Left ventricle myocardium inferior (tissue), 1 donor: Measurements from ENCODE around the gene ERC1. TPM values are rescaled to one million over a fixed set of nuclear protein-coding genes. Genes with fewer than 3 reads are reported as not detected.

Source experiments
- DNase-seq: peaks from one replicate; pipeline ENCODE4 v3.0.0-alpha.2; 2020
- H3K27ac ChIP-seq: fragments of 200-600 bp; replicated peaks from 2 replicates; pipeline ENCODE4 v1.8.0; 2021
- H3K27me3 ChIP-seq: fragments of 200-600 bp; 2 replicates; pipeline ENCODE4 v1.8.0; 2021; ENCODE audit warnings: low read depth
- H3K36me3 ChIP-seq: fragments of 200-600 bp; 2 replicates; pipeline ENCODE4 v1.8.0; 2021
- H3K4me1 ChIP-seq: fragments of 200-600 bp; 2 replicates; pipeline ENCODE4 v1.8.0; 2021
- H3K4me3 ChIP-seq: fragments of 200-600 bp; 2 replicates; pipeline ENCODE4 v1.8.0; 2021; ENCODE audit warnings: mild to moderate bottlenecking, moderate library complexity
- H3K9me3 ChIP-seq: fragments of 200-600 bp; replicated peaks from 2 replicates; pipeline ENCODE4 v1.8.0; 2021
- intact Hi-C: fragments of 100-400 bp; cut with micrococcal nuclease; formaldehyde crosslinking; loops from one replicate; pipeline ENCODE4 v1.11.0; 2022
- total RNA-seq: library from RNA; stranded (reverse); fragmentation: NEBNext Ultra II Directional; extraction: Animal tissue kit (Norgen Biotek cat#: 25700); gene quantifications from one replicate; pipeline ENCODE4 v1.2.1, GENCODE V29; 2021
- TF ChIP-seq, protein P1 (sequence below): fragments of 200-600 bp; IDR thresholded peaks from 2 replicates; pipeline ENCODE4 v1.8.0; 2021; ENCODE audit warnings: antibody characterized with exemption, mild to moderate bottlenecking, borderline replicate concordance
- donor health status: DM: no; HTN: yes; CAD: no; lungs with severe emphysema.

Gene ERC1
- total RNA-seq, 1 donor from 2014 or later, result 50.8 TPM

DNA sequence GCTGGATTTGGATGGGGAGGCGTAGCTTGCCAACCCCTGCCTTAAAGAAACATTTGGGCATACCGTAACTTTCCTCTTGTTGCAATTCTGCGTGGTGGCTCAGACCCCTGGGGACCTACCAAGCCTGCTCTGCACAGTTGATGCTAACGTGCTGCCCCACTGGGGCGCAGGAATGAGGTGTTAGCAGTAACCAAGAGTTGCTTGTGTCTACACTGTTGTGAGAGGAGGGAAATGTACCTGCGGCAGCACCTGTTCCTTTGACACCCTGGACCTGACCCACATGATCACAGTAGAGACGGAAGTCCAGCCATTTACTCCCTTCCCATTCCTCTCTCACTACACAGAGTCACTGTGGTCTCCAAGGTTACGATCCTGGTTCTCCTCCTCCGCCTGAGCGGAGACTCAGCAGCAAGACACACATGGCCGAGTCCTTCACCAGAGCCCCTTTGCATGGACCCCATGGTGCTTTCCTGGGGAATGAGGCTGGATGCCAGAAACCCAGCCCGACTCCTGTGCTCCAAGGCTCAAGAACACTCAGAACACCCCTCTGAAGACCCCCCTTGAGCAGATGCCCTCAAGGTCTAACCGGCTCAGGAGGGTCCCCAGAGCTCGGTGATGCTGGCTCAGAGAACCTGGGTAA is 518.5 kb downstream of the ERC1 start:
- Histone ChIP-seq H3K4me3 (no peak overlapping the region), H3K36me3 (no peaks in the 10 kb centered on the region), H3K27me3 (no peaks in the 10 kb centered on the region), H3K9me3 (peaks cover under 1% of the 10 kb centered on the region), H3K4me1 (no peaks in the 10 kb centered on the region), H3K27ac (no peak overlapping the region)
- intact Hi-C loops, result no loop called here
- TF ChIP-seq, protein P1, sequence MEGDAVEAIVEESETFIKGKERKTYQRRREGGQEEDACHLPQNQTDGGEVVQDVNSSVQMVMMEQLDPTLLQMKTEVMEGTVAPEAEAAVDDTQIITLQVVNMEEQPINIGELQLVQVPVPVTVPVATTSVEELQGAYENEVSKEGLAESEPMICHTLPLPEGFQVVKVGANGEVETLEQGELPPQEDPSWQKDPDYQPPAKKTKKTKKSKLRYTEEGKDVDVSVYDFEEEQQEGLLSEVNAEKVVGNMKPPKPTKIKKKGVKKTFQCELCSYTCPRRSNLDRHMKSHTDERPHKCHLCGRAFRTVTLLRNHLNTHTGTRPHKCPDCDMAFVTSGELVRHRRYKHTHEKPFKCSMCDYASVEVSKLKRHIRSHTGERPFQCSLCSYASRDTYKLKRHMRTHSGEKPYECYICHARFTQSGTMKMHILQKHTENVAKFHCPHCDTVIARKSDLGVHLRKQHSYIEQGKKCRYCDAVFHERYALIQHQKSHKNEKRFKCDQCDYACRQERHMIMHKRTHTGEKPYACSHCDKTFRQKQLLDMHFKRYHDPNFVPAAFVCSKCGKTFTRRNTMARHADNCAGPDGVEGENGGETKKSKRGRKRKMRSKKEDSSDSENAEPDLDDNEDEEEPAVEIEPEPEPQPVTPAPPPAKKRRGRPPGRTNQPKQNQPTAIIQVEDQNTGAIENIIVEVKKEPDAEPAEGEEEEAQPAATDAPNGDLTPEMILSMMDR, result no peak
- DNase-seq, result no peak

DNA sequence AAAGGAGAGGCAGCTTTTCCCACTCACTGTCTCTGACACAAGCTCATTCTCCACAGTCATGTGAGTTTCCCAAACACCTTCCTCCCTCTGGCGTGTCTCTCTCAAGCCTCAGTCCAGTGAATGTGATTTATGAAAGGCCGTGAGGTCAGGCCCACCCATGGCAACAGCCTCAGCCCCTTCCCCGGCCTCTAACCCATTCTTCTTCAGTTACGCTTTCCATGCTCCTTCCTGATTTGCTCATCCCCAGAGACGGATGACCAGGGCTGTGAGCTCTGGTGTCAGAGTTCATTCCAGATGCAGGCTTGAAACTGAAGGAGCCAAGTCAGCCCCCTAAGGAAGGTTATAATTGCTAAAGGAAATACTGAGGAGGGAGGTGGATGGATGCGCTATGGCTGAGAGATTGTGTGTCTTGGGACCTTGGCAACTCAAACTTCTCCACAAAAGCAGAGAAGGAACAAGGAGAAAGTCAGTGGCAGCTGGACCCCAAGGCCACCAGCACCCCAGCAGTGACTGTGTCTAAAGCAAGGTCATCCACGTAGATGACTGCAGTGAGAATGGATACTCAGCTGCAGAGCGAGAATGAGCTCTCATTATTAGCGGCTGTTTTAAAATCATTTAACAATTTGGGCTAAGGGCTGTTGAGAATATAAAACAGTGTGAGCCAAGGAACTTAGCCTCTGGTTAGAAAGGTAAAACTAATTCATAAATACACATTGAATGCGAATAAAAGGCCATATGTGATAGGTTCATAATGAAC is 519.2 kb downstream of the ERC1 start:
- Histone ChIP-seq H3K4me3 (no peak overlapping the region), H3K4me1 (no peaks in the 10 kb centered on the region), H3K27ac (no peak overlapping the region), H3K36me3 (no peaks in the 10 kb centered on the region), H3K27me3 (no peaks in the 10 kb centered on the region), H3K9me3 (peaks cover 8% of the 10 kb centered on the region)
- TF ChIP-seq, protein P1, result no peak
- DNase-seq, result no peak
- intact Hi-C loops, result no loop called here

DNA sequence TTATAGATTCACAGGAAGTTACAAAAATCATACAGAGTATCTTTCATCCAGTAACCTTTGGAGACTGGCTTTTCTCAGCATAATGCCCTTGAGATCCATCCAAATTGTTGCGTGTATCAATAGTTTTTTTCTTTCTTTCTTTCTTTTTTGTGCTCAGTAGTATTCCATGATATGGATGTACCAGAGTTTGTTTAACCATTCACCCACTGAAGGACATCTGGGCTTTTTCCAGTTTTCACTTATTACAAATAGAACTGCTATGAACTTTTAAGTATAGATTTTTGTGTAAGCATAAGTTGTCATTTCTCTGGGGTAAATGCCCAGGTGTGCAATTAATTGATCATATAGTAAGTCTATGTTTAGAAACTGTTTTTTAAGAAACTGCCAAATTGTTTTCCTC is 524.0 kb downstream of the ERC1 start:
- DNase-seq, result no peak
- peaks cover 14% of the 10 kb centered on the region for H3K27me3 ChIP-seq
- intact Hi-C loops, result no loop called here
- H3K4me3 ChIP-seq, result no peak overlapping the region
- TF ChIP-seq, protein P1, result no peak
- H3K4me1 ChIP-seq, result no peaks in the 10 kb centered on the region
- peaks cover 20% of the 10 kb centered on the region for H3K9me3 ChIP-seq
- H3K27ac ChIP-seq, result no peak overlapping the region
- no peaks in the 10 kb centered on the region for H3K36me3 ChIP-seq

DNA sequence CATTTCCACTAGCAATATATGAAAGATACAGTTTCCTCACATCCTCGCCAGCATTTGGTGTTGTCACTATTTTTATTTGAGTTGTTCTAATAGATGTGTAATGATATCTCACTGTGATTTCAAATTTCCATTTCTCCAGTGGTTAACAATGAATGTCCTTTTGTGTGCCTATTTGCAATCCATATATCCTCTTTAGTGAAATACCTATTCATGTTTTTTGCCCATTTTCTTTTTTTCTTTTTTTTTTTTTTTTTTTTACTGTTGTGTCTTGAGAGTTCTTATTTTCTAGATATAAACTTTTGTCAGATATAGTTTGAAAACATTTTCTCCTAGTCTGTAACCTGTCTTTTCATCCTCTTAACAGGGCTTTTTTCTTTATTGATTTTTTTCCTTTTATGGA is 524.4 kb downstream of the ERC1 start:
- no peak overlapping the region for H3K4me3 ChIP-seq
- H3K4me1 ChIP-seq, result no peaks in the 10 kb centered on the region
- DNase-seq, result no peak
- TF ChIP-seq, protein P1, result no peak
- H3K27ac ChIP-seq, result no peak overlapping the region
- intact Hi-C loops, result no loop called here
- peaks cover 20% of the 10 kb centered on the region for H3K9me3 ChIP-seq
- H3K36me3 ChIP-seq, result no peaks in the 10 kb centered on the region
- peaks cover 15% of the 10 kb centered on the region for H3K27me3 ChIP-seq

DNA sequence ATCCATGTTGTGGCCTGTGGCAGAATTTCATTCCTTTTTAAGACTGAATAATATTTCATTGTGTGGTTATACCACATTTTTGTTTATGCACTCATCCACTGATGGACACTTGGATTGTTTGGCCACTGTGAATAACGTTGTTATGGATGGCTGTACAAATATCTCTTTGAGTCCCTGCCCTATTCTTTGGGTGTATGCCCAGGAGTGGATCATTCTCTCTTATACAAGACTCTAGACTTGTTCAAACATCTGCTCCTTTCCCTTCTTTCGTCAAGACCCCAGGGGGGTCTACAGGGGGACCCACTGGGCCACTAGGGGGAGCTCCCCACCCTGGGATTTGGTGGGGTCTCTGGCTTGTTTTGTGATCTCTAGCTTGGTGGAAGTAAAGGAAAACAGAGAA is 526.0 kb downstream of the ERC1 start:
- DNase-seq, result no peak
- Histone ChIP-seq H3K4me1 (no peaks in the 10 kb centered on the region), H3K4me3 (no peak overlapping the region), H3K36me3 (no peaks in the 10 kb centered on the region), H3K9me3 (peaks cover 20% of the 10 kb centered on the region), H3K27ac (no peak overlapping the region), H3K27me3 (peaks cover 25% of the 10 kb centered on the region)
- TF ChIP-seq, protein P1, result peak; percentile 47
- intact Hi-C loops, result no loop called here
